KMS-11 (cell line): ENCODE measurements around the gene FKRP.
A peak's percentile ranks its signal among the peaks of the same experiment; 100 is the strongest.

Experiments used
- H2AFZ ChIP-seq: fragments of 200-600 bp; sonication (generic); 2 replicates; pipeline ENCODE4 v1.6.1; 2016; ENCODE audit warnings: antibody characterized with exemption, mixed run types, low read depth
- H3K27ac ChIP-seq: fragments of 200-600 bp; sonication (generic); 2 replicates; pipeline ENCODE4 v1.6.1; 2016; ENCODE audit warnings: mild to moderate bottlenecking, mixed run types
- H3K27me3 ChIP-seq: fragments of 200-600 bp; sonication (generic); 2 replicates; pipeline ENCODE4 v1.6.1; 2017; ENCODE audit warnings: mild to moderate bottlenecking, low read depth, mixed run types, moderate library complexity; ENCODE audit not compliant: insufficient read depth
- H3K36me3 ChIP-seq: fragments of 200-600 bp; sonication (generic); 2 replicates; pipeline ENCODE4 v1.6.1; 2017; ENCODE audit warnings: mild to moderate bottlenecking, mixed run types; ENCODE audit not compliant: insufficient read depth
- H3K4me1 ChIP-seq: fragments of 200-600 bp; sonication (generic); 2 replicates; pipeline ENCODE4 v1.6.1; 2016; ENCODE audit warnings: mild to moderate bottlenecking, low read depth, mixed run types; ENCODE audit not compliant: poor library complexity, severe bottlenecking
- H3K4me2 ChIP-seq: fragments of 200-600 bp; sonication (generic); 2 replicates; pipeline ENCODE4 v1.7.0; 2016; ENCODE audit warnings: mild to moderate bottlenecking, mixed run types
- H3K4me3 ChIP-seq: fragments of 200-600 bp; sonication (generic); IDR thresholded peaks from 2 replicates; pipeline ENCODE4 v1.6.1; 2017; ENCODE audit warnings: low read depth, low read length, mixed read lengths; ENCODE audit not compliant: insufficient read depth
- H3K79me2 ChIP-seq: fragments of 200-600 bp; sonication (generic); 2 replicates; pipeline ENCODE4 v1.6.1; 2016; ENCODE audit warnings: low read depth, mixed run types; ENCODE audit not compliant: insufficient read depth
- H3K9ac ChIP-seq: fragments of 200-600 bp; sonication (generic); 2 replicates; pipeline ENCODE4 v1.6.1; 2016; ENCODE audit warnings: mild to moderate bottlenecking, mixed run types
- H4K20me1 ChIP-seq: fragments of 200-600 bp; sonication (generic); 2 replicates; pipeline ENCODE4 v1.6.1; 2016; ENCODE audit warnings: mild to moderate bottlenecking, mixed run types; ENCODE audit not compliant: insufficient read depth
- TF ChIP-seq, protein P1 (sequence below): fragments of 200-600 bp; sonication (generic); conservative IDR thresholded peaks from 2 replicates; pipeline ENCODE4 v1.6.1; 2017; ENCODE audit warnings: low read depth, mild to moderate bottlenecking, antibody characterized with exemption, low read length, moderate library complexity, mixed read lengths

FKRP gene

DNA sequence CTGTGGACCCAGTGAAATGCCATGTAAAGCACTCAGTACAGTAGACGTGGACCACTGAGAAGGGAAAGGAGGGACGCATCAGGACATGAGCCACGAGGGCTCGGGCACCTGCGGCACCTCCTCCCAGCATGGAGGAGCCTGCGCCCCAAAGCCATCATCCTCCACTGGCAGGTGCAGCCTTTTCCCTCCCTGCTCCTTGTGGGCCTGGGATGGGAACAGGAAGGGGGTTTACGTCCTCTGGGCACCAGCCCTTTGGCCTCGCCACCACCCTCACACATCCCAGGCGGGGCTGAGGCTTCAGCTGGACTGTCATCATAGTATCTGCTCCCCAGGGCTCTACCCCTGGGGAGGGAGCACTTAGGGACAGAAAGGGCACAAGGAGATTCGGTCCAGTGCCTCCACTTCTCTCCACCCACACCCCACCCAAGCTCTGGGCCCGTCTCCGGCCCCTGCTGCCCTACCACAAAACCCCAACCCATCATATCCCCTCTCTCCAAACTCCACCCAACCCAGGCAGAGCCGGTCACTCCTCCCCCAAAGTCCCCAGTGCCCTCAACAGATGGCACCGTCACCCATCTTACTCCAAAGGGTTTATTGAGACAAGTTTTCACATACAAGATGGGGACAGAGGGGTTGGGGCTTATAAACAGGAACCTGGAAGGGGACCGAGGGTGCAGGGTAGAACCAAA lies 26.8 kb upstream of the FKRP start:
- no peak overlapping the region for H3K4me3 ChIP-seq
- H2AFZ ChIP-seq: no peak overlapping the region
- H3K9ac ChIP-seq: peak overlapping the region; percentile 33; the same call in 1 of the 2 replicates
- peak overlapping the region; percentile 80 for H3K4me2 ChIP-seq
- H3K79me2 ChIP-seq: peaks cover 18% of the 10 kb centered on the region
- no peaks in the 10 kb centered on the region for H3K27me3 ChIP-seq
- peak overlapping the region; percentile 48 for H3K27ac ChIP-seq
- H3K4me1 ChIP-seq: peaks cover 37% of the 10 kb centered on the region
- no peaks in the 10 kb centered on the region; the same call in 1 of the 2 replicates for H3K36me3 ChIP-seq
- TF ChIP-seq, protein P1, sequence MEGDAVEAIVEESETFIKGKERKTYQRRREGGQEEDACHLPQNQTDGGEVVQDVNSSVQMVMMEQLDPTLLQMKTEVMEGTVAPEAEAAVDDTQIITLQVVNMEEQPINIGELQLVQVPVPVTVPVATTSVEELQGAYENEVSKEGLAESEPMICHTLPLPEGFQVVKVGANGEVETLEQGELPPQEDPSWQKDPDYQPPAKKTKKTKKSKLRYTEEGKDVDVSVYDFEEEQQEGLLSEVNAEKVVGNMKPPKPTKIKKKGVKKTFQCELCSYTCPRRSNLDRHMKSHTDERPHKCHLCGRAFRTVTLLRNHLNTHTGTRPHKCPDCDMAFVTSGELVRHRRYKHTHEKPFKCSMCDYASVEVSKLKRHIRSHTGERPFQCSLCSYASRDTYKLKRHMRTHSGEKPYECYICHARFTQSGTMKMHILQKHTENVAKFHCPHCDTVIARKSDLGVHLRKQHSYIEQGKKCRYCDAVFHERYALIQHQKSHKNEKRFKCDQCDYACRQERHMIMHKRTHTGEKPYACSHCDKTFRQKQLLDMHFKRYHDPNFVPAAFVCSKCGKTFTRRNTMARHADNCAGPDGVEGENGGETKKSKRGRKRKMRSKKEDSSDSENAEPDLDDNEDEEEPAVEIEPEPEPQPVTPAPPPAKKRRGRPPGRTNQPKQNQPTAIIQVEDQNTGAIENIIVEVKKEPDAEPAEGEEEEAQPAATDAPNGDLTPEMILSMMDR: no peak
- H4K20me1 ChIP-seq: no peaks in the 10 kb centered on the region

DNA sequence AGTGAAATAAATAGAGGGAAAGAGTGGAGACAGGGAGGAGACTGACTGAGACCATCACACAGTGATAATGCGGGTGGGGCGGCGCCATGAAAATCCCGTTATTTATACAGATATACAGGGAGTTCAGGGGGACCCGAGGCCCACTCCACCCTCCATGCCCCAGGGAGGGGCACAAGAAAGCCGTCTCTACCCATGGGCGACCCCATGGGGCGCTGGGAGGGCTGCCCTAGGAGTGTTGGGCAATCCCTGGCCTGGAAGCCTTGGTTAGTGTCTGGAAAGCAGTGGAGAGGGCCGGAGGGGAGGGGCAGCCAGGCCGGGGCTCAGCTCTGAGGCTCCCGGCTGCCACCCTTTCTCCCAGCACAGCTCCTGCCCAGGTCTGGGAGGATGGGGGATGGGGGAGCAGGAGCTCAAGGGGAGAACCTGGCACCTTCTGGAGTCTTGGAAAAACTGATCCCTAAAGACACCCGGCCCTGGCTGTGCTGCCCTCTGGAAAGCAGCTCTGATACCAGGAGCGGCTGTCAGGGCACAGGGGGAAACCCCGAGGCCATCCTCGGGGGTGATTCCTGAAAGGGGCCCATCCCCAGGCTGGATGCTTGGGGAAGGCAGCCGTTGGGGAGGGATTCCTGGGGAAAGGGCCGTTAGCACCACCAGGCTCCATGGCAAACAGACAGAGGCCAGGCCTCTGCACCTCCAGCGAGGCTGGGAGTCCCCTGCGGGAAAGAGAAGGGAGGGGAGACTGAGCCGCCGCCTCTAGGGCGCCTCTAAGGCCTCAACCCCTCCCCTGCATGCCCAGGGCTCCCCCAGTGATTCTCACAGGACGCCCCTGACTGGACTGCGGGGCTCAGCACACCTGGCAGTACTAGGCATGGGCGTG lies 26.0 kb upstream of the FKRP start:
- peaks cover 33% of the 10 kb centered on the region for H3K4me1 ChIP-seq
- H3K36me3 ChIP-seq: no peaks in the 10 kb centered on the region; the same call in 1 of the 2 replicates
- H3K9ac ChIP-seq: no peak overlapping the region
- H2AFZ ChIP-seq: no peak overlapping the region
- H3K4me2 ChIP-seq: peak overlapping the region; percentile 80; the same call in 1 of the 2 replicates
- TF ChIP-seq, protein P1: no peak
- no peak overlapping the region for H3K4me3 ChIP-seq
- peak overlapping the region; percentile 48; the same call in 1 of the 2 replicates for H3K27ac ChIP-seq
- peaks cover 18% of the 10 kb centered on the region for H3K79me2 ChIP-seq
- no peaks in the 10 kb centered on the region for H3K27me3 ChIP-seq
- H4K20me1 ChIP-seq: no peaks in the 10 kb centered on the region

DNA sequence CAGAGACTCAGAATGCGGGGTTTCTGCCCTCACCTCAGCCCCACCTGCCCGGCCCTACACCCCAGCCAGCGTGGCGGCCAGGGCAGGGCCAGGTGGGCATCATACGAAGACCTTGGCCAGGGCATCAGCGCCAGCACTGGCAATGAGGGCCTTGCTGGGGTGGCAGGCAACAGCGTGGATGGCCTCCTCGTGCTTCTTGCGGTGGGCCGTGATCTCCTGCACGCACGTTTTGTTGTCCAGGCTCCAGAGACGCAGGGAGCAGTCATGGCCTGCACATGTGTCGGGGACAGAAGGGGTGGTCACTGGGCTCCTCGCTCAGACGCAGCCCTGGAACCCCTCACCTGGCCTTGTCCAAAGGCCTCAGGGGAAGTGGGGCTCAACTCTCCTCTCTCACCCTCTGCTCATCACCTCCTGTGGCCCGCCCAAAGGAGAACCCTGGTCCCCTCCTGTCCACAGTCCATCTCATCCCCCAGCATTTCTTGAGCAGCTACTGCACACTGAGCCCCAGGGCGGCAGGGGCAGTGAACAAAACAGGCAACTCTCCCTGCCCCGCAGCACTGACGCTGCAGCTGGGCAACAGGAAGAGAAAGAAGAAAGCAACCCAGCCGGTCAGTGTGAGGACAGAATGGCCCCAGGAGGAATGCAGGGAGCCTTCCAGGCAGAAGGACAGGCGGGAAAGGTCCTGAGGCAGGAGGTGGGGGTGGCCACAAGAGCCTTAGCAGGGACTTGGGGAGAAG lies 25.2 kb upstream of the FKRP start:
- Histone ChIP-seq H4K20me1 (no peaks in the 10 kb centered on the region), H3K36me3 (no peaks in the 10 kb centered on the region; the same call in 1 of the 2 replicates), H3K79me2 (peaks cover 11% of the 10 kb centered on the region), H3K27ac (no peak overlapping the region), H3K4me2 (no peak overlapping the region), H2AFZ (no peak overlapping the region), H3K27me3 (no peaks in the 10 kb centered on the region), H3K4me1 (peaks cover 27% of the 10 kb centered on the region), H3K4me3 (no peak overlapping the region), H3K9ac (no peak overlapping the region)
- TF ChIP-seq, protein P1: no peak

DNA sequence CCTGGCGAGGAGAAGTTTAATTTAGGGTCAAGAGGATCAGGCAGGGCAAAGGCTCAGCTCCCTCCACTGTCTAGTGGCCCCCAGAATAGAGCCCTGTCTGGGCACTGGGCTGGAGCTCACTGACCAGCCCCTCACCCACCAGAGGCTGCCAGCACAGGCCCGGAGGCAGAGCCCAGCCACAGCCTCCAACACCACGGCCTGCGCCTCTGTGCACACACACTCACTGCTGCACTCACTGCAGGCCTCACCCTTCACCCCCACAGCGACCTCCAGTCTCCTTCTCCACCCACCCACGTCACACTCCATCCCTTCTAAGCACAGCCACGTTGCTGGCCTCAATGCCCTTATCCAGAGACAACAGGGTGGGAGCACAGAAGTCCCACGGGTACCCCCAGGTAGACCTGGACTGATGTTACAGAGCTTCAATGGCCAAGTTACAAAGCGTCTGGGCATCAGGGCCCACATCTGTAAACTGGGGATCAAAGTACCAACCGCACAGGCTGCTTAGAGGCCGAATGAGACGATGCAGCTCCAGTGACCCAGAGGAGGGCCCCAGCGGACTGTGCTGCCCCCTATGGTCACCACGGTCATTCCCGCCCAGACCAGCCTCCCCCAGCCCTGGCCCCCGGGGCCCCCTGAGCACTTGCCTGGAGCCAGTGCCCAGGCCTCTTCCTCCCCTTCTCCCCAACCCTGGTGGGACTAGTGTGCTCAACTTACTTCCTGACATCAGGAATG lies 24.4 kb upstream of the FKRP start:
- H3K79me2 ChIP-seq: peaks cover 4% of the 10 kb centered on the region; the same call in 1 of the 2 replicates
- H3K36me3 ChIP-seq: no peaks in the 10 kb centered on the region; the same call in 1 of the 2 replicates
- H3K27ac ChIP-seq: no peak overlapping the region
- TF ChIP-seq, protein P1: no peak
- no peak overlapping the region for H3K4me3 ChIP-seq
- H4K20me1 ChIP-seq: no peaks in the 10 kb centered on the region
- peaks cover 27% of the 10 kb centered on the region for H3K4me1 ChIP-seq
- H3K27me3 ChIP-seq: no peaks in the 10 kb centered on the region
- H3K9ac ChIP-seq: no peak overlapping the region
- H3K4me2 ChIP-seq: no peak overlapping the region
- H2AFZ ChIP-seq: no peak overlapping the region
